Suprapubic skin (tissue), 4 donors: ENCODE data around the gene EDA. TPM values are rescaled to one million over a fixed set of nuclear protein-coding genes. Genes with fewer than 3 reads are reported as not detected.
"Not testable (repeated sequence)": the region's sequence is repeated elsewhere in the genome, so short reads cannot be mapped to it uniquely, and the experiment has no call there.

Experiments used
- DNase-seq, 2 donors: peaks; one replicate each; pipeline ENCODE4 v3.0.0-alpha.2; 2019; ENCODE audit warnings: low spot score in 2 of 2
- H3K27ac ChIP-seq: fragments of 200-600 bp; sonication (generic); one replicate; pipeline ENCODE4 v1.5.1; 2019
- H3K27me3 ChIP-seq: fragments of 200-600 bp; sonication (generic); one replicate; pipeline ENCODE4 v1.5.1; 2019
- H3K36me3 ChIP-seq: fragments of 200-600 bp; sonication (generic); one replicate; pipeline ENCODE4 v1.5.1; 2019
- H3K4me1 ChIP-seq: fragments of 200-600 bp; sonication (generic); one replicate; pipeline ENCODE4 v1.5.1; 2019
- H3K4me3 ChIP-seq: fragments of 200-600 bp; sonication (generic); one replicate; pipeline ENCODE4 v1.5.1; 2019; ENCODE audit warnings: mild to moderate bottlenecking
- H3K9me3 ChIP-seq: fragments of 200-600 bp; sonication (generic); one replicate; pipeline ENCODE4 v1.5.1; 2019
- EP300 ChIP-seq: sonication (generic); formaldehyde crosslinking; IDR thresholded peaks from one replicate; pipeline ENCODE4 v1.6.1; 2017; ENCODE audit warnings: antibody characterized with exemption
- POLR2A ChIP-seq, 2 donors: fragments of 450-650 bp; IDR thresholded peaks; one replicate each; pipeline ENCODE4 v1.6.1; 2017; ENCODE audit warnings: antibody characterized with exemption in 2 of 2, mild to moderate bottlenecking in 2 of 2, moderate library complexity in 2 of 2
- POLR2AphosphoS5 ChIP-seq, 3 donors: sonication (generic); formaldehyde crosslinking; IDR thresholded peaks; one replicate each; pipeline ENCODE4 v1.6.1; 2017; ENCODE audit warnings: antibody characterized with exemption in 3 of 3
- WGBS: methylation state at CpG from one replicate; pipeline ENCODE4 v1.1.5; 2018; 5-methylcytosine and 5-hydroxymethylcytosine counted together
- total RNA-seq, 4 donors: library from RNA; depleted of rRNA; stranded (reverse); fragments of >200 nt; gene quantifications; one replicate each; pipeline ENCODE4 v1.1.0, GENCODE V29; 2016
- TF ChIP-seq, protein P1 (sequence below), 2 donors: fragments of 200-600 bp in 1 of 2; fragments of 450-650 bp in 1 of 2; sonication (generic) in 1 of 2; IDR thresholded peaks; one replicate each; pipeline ENCODE4 v1.5.1; 2016 to 2019; ENCODE audit warnings: antibody characterized with exemption in 2 of 2, mild to moderate bottlenecking in 1 of 2, moderate library complexity in 1 of 2

Gene EDA
- total RNA-seq, 4 donors from 2014 or later = 5.6 to 10.9 (median 7.5) TPM

DNA sequence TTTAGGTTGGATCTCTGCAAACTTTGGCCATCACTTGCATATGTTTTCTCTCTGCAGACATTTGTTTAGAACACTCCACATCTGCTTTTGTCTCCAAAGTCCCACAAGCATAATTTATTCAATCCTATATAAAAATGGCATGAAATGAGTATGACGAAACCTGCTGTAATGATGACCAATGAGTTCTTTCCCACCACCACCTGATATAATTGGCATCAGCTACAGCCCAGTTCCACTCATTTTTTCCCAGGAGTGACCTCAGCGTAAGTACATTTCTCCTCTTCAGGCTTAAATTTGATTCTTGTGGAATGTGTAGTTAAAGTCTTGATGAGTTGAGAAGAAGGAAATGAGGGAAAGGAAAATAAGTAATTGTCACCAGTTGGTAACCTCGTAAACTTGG, 228.7 kb downstream of the EDA start:
- 76% methylated on average over 3 of the region's 3 CpGs for WGBS
- DNase-seq = no peak
- no peaks in the 10 kb centered on the region for H3K36me3 ChIP-seq
- H3K4me1 ChIP-seq = no peaks in the 10 kb centered on the region
- no peak overlapping the region for H3K27ac ChIP-seq
- H3K27me3 ChIP-seq = no peaks in the 10 kb centered on the region
- no peak for TF ChIP-seq EP300
- H3K4me3 ChIP-seq = no peak overlapping the region
- H3K9me3 ChIP-seq = no peaks in the 10 kb centered on the region

DNA sequence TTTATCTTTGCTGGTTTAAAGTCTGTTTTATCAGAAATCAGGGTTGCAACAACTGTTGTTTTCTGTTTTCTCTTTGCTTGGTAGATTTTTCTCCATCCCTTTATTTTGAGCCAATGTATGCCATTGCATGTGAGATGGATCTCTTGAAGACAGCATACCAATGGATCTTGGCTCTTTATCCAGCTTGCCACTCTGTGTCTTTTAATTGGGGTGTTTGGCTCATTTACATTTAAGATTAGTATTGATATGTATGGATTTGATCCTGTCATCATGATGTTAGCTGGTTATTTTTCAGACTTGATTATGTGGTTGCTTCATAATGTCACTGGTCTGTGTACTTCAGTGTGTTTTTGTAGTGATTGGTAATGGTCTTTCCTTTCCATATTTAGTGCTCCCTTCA, 244.1 kb downstream of the EDA start:
- not testable (repeated sequence) for H3K27me3 ChIP-seq, H3K4me1 ChIP-seq, H3K27ac ChIP-seq, H3K4me3 ChIP-seq, H3K9me3 ChIP-seq, DNase-seq, H3K36me3 ChIP-seq

DNA sequence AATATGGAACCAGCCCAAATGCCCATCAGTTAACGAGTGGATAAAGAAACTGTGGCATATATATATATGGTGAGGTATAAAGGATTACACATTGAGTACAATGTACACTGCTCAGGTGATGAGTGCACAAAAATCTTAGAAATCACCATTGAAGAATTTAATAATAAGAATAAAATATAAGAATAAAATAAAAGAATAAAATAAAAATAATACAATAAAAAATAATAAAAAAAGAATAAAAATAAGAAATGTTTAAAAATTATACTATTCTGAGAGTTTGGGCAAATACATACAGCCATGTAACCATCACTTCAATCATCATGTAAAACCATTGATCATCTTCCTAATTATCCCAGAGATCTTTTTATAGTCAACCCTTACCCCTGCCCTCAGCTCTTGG, 260.3 kb downstream of the EDA start:
- Histone ChIP-seq H3K4me3 (no peak overlapping the region), H3K9me3 (no peaks in the 10 kb centered on the region), H3K27ac (no peak overlapping the region), H3K27me3 (no peaks in the 10 kb centered on the region), H3K36me3 (no peaks in the 10 kb centered on the region), H3K4me1 (no peaks in the 10 kb centered on the region)
- 73% methylated on average over 1 of the region's 1 CpG for WGBS
- DNase-seq = no peak
- TF ChIP-seq POLR2A (IDR thresholded peaks at IDR 0.05) (no peak), POLR2AphosphoS5 (IDR thresholded peaks at IDR 0.05) (no peak), EP300 (no peak)
- TF ChIP-seq, protein P1, sequence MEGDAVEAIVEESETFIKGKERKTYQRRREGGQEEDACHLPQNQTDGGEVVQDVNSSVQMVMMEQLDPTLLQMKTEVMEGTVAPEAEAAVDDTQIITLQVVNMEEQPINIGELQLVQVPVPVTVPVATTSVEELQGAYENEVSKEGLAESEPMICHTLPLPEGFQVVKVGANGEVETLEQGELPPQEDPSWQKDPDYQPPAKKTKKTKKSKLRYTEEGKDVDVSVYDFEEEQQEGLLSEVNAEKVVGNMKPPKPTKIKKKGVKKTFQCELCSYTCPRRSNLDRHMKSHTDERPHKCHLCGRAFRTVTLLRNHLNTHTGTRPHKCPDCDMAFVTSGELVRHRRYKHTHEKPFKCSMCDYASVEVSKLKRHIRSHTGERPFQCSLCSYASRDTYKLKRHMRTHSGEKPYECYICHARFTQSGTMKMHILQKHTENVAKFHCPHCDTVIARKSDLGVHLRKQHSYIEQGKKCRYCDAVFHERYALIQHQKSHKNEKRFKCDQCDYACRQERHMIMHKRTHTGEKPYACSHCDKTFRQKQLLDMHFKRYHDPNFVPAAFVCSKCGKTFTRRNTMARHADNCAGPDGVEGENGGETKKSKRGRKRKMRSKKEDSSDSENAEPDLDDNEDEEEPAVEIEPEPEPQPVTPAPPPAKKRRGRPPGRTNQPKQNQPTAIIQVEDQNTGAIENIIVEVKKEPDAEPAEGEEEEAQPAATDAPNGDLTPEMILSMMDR (IDR thresholded peaks at IDR 0.05) = no peak

DNA sequence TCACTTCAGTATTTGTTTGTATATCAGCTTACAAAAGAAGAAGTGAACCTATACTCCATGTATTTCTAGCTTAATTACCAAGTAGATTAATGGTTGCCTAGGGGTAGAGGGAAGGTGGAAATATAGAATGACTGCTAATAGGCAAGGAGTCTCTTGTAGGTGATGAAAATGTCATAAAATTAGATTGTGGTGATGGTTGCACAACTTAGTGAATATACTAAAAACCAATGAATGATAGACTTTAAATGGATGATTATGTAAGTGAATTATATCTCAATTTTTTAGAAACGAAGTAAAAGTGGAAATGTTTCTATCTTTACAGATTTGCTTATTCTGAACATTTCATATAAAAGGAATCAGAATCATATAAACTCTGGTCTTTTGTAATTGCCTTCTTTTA, 268.3 kb downstream of the EDA start:
- H3K9me3 ChIP-seq = no peaks in the 10 kb centered on the region
- TF ChIP-seq, protein P1 (IDR thresholded peaks at IDR 0.05) = no peak
- no peak for TF ChIP-seq EP300
- no peak for TF ChIP-seq POLR2AphosphoS5 (IDR thresholded peaks at IDR 0.05)
- TF ChIP-seq POLR2A (IDR thresholded peaks at IDR 0.05) = no peak

DNA sequence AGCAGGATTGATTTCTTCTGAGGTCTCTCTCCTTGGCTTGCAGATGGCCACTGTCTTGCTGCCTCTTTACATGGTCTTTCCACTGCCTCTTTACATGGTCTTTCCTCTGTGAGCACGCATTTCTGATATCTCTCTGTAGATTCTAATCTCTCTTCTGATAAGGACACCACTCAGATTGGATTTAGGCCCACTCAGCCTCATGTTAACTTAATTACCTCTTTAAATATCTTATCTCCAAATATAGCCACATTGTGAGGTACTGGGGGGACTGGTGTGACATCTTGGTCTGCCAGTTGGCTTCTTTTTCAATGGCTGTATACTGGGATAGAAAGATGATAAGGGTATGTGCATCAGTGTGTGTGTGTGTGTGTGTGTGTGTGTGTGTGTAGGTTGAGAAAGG, 280.1 kb downstream of the EDA start:
- H3K9me3 ChIP-seq = no peaks in the 10 kb centered on the region
- no peak overlapping the region for H3K27ac ChIP-seq
- H3K27me3 ChIP-seq = no peaks in the 10 kb centered on the region
- H3K4me3 ChIP-seq = no peak overlapping the region
- H3K4me1 ChIP-seq = no peaks in the 10 kb centered on the region
- 27% methylated on average over 1 of the region's 1 CpG for WGBS
- DNase-seq = no peak
- H3K36me3 ChIP-seq = no peaks in the 10 kb centered on the region
- TF ChIP-seq EP300 (no peak), POLR2A (IDR thresholded peaks at IDR 0.05) (no peak), POLR2AphosphoS5 (IDR thresholded peaks at IDR 0.05) (no peak)
- TF ChIP-seq, protein P1 (IDR thresholded peaks at IDR 0.05) = no peak

More for the DNA sequence above, 268.3 kb downstream of the EDA start:
- Histone ChIP-seq H3K4me3 (no peak overlapping the region), H3K27ac (no peak overlapping the region), H3K4me1 (no peaks in the 10 kb centered on the region), H3K27me3 (no peaks in the 10 kb centered on the region), H3K36me3 (no peaks in the 10 kb centered on the region)
- 74% methylated on average over 1 of the region's 1 CpG for WGBS
- DNase-seq = no peak

DNA sequence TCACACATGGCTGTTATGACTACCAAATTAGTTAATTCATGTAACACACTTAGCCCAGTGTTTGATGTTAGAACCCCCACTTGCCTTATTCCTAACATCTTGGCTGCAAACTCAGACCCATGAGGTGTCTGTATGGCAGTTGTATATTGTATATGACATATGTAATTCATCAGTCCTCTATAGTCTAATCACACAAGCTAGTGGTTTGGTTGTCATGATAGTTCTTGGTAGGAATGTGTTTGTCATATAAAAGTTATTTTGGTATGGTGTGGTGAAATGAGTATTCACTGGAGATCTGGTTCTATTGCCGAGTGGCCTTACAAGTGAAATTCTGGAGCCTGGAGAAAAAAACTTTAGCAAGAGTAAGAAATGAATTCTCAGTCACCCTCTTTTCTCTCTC, 284.6 kb downstream of the EDA start:
- WGBS = 79% methylated on average over 1 of the region's 1 CpG
- no peak for DNase-seq
- no peaks in the 10 kb centered on the region for H3K4me1 ChIP-seq

More for the DNA sequence above, 284.6 kb downstream of the EDA start:
- H3K27me3 ChIP-seq = no peaks in the 10 kb centered on the region
- no peak overlapping the region for H3K27ac ChIP-seq
- no peak overlapping the region for H3K4me3 ChIP-seq
- TF ChIP-seq EP300 (no peak), POLR2AphosphoS5 (IDR thresholded peaks at IDR 0.05) (no peak), POLR2A (IDR thresholded peaks at IDR 0.05) (no peak)
- TF ChIP-seq, protein P1 (IDR thresholded peaks at IDR 0.05) = no peak
- no peaks in the 10 kb centered on the region for H3K9me3 ChIP-seq
- no peaks in the 10 kb centered on the region for H3K36me3 ChIP-seq
